IPS-11a (cell line): ENCODE data around the gene POLN.
"Not testable (repeated sequence)": the region's sequence is repeated elsewhere in the genome, so short reads cannot be mapped to it uniquely, and the experiment has no call there.

Experiments
- H3K4me3 ChIP-seq: one replicate; pipeline ENCODE4 v1.5.1; 2013; ENCODE audit warnings: low read depth, low read length, control low read depth

POLN gene

DNA sequence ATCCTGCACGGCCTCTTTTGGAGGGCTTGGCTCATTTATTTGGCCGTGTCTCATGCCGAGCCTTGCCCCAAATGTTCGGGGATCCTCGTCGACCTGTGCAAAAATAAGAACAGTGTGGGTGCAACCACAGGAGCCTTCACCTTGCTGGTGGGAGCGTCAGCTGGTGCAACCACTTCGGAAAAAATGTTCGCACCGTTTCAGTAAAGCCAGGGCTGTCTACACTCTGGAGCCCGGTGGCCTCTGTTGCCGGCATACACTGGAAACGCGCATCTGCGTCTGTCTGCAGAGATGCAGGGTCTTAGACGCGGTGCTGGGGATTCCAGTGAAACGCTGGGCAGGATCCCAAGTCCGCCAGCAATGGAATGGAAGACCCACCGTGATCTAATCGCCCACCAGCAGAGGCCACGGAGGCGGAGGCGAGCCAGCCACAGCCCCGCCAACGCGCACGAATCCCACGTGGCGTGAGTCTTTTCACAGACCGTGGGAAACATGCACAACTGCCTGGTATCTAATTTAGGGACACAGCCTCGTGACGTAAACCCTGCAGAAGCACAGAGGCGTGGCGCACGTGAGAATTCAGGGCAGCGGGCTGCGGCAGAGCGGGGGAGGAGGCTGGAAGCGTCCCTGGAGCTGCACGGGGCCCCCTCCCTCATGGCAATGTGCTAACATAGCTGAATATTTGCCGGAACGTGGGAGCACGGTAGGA, 33.8 kb upstream of the POLN start:
- H3K4me3 ChIP-seq: no peak overlapping the region

DNA sequence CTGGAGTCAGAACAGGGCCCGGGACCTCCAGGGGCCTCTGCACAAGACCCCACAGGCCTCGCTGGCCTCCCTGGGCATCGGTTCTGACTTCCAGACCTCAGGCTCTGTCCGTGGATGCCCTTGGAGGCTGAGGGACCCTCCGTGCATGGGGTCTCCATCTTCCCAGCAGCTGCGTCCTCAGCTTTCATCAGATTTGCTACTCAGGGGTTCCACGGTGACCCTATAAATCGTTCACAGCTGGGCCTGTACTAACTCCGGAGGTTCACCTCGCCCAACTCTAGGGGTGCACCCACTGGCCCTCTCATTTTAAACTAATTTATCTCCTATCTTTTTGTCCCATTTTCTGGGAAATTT, 33.1 kb upstream of the POLN start:
- H3K4me3 ChIP-seq: not testable (repeated sequence)

DNA sequence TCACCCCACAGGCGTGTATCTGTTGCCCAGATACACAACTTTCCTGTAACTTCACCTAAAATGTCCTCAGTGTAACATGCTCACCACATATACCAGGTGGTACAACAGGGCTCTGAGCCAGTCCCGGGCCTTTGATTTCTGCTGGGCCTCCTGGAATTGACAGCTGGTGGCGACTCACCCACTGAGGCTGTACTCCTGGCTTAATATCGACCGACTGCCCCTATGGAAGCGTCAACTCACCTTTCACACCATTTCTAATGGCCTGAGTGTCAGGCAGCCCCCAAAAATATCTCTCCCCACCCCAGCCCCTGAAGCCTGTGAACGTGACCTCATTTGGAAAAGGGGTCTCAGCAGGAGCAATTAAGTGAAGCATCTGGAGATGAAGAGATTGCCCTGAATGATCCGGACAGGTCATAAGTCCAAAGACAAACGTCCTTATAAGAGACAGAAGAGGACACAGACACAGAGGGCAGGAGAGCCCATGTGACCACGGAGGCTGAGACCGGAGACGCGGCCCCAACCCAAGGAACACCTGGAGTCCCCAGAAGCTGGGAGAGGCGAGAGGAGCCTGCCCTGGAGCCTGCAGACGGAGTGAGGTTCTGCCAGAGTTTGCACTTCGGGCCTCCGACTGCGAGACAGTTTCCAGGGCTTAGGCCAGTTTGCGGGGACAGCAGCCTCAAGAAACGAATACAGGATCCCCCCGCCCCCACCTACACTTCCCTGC, 32.6 kb upstream of the POLN start:
- H3K4me3 ChIP-seq: no peak overlapping the region

DNA sequence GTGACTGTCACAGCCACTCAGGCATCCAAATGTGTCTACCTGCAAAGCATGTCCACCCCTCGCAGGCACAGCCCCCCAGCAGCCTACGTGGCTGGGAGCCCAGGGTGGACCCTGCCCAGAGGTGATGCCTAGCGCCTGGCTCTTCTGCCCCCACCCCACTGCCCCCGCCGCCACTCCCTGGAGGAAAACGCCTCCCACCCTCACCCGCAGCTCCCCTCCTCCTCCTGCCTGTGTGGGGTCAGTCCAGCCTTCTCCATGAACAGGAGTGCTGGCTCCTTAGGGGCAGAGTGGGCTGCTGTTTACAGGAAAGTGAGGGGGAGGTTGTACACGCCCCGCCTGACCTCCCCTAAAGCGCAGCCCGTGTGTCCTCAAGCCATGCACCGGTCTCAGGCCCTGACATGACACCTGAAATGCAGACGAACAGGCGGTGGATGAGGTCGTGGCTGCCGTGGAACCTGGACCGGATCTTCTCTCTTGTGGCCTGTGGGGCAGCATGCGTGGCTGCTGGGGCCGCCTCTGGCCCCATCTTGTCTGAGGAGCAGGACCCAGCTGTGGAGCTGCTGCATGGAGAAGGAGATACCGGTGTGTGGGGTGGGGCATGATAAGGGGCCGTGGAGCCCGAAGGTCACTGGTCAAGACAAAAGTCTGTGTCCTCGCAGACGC, 31.9 kb upstream of the POLN start:
- no peak overlapping the region for H3K4me3 ChIP-seq

DNA sequence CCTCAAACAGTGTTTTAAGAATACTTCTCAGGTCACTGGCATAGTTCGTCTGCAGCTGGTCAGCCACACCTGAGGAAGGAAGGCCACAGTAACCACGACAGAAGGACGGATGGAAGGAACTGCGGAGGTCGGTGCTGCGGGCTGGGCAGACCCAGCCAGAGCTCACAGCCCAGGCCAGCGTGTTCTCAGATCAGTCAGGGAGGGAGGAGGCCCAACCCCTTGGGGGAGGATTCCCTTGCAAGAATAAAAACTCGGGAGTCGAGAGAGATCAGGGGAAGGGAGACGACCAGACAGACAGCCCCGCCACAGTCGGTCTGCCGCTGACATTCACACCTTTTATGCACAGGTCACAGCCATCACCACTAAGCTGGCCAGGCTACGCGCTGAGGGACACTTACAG, 31.3 kb upstream of the POLN start:
- no peak overlapping the region for H3K4me3 ChIP-seq

DNA sequence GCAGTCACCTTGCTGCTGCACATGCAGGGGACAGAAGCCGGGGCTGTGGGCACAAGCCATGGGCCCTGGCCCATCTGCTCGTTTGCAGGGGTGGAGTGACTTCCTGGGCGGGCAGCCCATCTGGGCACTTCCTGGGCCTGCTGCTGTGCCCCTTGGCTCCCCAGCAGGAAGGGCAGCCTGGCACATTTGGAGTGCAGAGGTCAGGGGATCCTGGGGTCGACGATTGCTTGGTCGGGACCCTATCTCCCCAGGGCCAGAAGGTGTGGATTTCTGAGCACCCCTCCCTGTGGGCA, 30.9 kb upstream of the POLN start:
- no peak overlapping the region for H3K4me3 ChIP-seq

DNA sequence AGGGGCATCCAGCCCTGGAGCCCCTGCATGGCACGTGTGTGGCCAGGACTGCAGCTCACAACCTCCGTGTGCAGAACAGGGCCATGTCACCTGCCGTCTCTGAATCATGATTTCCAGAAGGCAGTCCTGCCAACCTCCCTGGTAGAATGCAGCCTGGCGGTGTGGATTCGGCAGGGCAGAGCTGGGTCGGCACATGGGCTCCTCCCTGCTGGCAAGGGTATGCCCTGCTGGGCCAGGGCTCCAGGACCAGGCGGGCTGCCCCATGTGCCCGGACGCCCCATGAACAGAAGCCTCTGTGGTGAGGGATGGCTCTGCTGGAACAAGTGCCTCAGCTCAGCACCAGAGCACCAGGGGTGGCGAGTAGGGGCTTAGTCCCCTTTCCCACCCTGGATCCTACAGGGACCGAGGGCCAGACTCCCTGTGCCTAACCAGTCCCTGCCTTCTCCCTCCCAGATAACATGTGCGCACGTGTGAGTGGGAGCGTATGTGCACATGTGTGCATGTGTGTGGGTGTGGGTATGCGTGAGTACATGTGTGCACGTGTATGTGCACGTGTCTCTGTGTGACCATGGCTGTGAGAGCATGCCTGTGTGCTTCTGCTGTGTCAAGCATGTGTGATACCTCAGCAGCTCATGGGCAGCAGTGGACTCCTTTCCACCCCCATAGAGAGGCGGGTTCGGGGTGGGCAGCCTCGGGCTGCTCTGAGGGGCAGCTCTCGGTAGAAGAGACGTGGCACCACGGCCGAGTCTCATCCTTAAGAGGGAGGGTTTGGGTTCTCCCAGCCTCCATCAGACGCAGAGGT, 30.3 kb upstream of the POLN start:
- no peak overlapping the region for H3K4me3 ChIP-seq

DNA sequence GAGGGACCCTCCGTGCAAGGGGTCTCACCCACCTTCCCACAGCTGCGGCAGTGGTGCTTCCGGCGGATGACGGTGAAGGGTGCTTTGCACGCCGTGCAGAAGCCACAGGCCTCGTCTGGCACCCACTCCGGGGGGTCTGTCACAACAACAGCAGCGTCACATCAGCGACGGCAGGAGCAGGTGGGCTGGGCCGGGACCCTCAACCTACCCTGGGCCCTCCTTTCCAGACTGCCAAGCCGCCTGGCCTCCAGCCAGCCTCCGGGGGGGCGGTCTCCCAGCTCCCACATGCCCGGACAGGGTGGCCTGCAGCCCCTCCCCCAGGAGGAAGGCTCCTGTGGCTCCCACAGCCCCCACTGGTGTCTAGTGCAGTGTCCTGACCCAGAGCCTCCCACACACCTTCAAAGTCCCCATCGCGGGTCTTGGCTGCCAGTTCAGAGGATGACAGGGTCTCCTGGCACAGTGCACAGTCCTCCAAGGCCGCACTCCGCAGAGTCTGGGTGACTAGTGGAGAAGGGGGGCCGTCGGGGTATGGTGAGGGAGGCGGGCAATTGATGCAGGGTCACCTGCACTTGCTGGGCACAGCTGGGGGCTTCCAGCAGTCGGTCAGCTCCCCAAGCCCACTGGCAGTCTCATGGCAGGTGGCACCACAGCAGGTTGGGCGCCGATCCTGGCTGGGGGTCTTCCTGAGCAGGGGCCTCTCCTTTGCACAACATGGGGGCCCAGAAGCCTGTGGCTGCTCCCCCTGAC, 29.5 kb upstream of the POLN start:
- no peak overlapping the region for H3K4me3 ChIP-seq

DNA sequence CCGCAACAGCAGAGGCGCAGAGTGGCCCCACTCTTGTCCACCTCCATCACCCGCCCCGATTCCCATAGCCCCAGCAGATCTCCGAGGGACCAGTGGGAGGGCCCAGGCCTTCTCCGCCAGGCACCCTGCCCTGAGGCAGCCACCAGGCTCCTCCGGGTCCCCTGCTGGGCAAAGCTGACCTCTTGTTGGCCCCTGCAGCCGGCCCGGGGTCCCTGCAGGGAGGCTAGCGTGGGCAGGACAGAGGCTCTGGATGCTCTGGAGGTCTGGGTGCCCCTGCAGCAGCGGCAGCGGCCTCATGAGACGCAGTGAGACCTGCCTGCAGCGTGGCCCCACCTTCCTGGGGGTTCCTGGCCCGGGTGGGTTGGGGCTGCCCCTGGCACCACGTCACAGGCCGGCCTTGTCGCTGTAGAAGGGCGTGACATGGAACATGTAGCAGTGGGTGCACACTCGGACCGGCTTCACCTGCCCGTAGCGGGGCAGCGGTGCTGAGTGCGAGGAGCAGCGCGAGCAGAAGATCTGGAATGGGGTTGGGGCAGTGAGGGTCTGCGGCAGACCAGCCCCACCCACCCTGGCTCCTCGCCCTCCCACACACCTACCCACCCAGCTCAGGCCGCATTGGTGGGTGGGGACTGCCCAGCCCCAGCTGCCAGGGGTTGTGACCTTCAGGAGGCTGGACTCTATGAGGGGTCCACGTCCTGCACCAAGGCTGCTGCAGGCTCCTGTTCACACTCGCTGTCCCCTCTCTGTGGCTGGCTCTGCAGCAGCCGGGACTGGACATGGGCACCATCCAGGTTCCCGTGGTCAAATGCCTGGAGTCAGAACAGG, 28.6 kb upstream of the POLN start:
- no peak overlapping the region for H3K4me3 ChIP-seq

DNA sequence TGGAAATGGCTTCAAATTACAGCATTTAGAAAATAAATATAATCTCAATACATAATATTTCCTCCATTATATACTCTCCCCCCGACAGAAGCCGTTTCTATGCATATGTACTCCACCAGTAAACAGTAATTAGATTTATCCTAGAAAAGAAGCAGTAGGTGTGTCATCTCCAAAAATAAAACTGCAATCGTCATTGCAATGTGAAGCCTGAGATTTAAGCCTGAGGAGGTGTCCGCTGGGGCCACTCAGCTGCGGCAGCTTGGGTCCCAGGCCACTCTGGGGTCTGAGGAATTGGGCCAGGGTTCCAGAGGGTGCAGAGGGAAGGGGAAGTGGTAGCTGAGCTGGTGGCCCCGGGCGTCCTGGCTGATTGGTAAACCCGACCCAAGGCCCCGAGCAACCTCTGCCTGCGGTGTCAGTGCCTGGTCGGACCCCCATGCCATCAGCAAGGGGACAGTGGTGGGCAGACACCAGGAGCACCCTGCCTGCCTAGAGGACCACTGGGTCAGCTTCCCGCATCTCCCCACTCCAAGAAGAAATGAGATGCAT, 27.8 kb upstream of the POLN start:
- H3K4me3 ChIP-seq: no peak overlapping the region

DNA sequence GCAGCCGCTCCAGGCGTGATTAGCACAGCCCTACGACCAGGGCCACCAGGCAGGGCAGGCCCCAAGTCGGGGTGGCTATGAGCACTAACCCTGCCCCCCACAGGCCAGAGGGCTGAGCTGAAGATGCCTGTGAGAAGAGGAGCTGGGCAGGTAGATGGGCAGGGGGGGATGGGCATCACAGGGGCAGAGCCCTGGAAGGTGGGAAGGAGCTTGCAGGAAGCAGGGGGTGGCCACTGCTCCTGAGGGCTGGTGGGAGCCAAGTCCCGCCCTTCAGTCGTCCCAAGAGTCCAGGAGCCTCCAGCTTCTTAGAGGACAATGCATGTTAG, 27.2 kb upstream of the POLN start:
- no peak overlapping the region for H3K4me3 ChIP-seq

DNA sequence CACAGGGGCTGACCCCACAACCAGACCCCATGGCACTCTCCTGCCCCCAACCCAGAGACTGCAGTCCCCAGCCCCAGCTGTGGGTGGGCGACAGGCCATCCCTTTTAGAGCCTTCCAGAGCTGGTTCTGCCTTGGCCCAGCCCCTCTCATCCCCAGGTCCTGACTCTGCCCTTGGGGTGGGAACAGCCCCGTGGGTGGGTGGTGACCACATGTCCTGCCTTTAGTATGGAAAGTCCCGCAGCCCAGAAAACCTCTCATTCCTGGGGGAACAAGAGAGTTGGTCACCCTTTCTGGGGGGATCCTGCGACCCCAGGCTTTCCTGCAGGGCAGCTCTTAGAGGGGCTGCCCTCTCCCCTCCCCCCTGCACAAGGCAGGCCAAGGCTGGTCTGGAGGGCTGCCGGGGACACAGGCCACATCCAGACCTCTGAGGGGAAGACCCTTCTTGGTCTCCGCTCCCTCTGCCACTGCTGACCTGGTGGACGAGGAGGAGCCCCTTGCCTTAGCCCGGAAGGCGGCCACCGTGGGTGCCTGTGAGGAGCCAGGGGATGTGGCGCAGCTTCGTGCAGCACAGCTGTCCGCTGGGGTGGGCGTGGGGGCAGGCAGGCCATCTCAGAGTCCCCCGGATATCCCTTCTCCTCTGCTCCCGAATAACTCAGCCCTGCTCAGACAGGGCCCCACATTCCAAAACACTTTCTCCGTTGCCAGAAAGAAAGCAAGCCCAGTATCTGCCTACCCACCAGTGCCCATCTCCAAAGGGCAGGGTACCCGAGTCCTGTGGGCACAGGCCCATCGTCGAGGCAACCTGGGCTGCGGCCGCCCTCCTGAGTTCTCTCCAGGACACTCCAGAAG, 26.7 kb upstream of the POLN start:
- no peak overlapping the region for H3K4me3 ChIP-seq

DNA sequence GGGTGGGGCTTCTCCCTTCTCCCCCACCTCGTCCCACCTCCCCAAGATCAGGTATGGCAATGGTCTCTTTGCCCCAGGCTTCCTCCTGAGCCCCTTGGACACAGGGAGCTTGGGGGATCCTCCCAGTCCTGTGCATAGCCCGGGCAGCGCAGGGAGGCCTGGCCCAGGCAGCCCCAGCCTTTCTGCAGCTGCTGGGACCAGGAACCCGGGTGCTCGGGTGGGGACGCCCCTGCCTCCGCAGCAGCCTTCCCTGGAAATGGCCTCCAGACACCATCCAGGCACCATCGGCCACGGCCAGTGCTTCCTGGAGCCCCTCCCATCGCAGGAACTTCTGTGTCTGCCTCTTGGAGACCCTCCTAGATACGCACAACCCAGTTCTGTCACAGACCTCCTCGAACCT, 25.9 kb upstream of the POLN start:
- H3K4me3 ChIP-seq: no peak overlapping the region

DNA sequence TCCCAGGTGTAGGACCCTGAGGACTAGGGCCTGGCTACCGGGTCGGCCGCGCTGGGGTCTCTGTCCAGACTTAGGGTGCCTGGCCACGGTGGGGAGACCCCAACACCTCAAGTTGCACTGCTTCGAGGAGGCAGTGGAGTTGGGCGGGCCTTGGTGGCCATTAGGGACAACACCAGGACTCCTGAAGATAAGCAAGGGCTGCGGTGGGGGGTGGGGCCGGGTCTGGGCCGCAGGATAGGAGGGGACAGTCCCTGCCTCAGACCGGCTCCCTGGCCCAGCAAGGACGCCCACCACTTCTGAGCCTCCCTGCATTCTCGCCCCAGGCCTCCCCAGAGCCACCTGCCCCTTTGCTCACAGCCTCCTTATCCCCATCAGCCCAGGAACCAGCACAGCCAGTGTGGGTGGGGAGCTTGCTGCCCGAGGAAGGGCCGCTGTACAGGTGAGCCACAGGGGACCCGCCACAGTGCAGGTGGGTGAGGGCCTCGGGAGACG, 25.4 kb upstream of the POLN start:
- no peak overlapping the region for H3K4me3 ChIP-seq

DNA sequence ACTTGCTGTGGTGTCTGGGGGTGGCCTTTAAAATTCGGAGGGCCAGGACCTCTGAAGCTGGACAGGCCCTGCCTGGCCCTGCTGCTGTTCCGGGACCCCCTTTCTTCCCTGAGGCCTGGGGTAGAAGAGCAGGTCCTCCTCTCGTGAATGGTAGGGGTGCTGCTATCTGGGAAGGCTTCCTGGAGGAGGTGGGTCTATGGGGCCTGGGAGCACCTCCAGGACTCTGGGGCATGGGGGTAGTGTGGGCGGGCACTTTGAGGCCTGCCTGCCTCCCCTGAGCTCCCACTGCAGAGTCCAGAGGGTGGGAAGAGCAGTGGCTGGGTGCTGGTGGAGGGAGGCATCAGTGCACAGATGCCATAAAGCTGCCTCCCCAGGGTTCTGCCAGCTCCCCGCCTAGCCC, 24.9 kb upstream of the POLN start:
- H3K4me3 ChIP-seq: no peak overlapping the region

DNA sequence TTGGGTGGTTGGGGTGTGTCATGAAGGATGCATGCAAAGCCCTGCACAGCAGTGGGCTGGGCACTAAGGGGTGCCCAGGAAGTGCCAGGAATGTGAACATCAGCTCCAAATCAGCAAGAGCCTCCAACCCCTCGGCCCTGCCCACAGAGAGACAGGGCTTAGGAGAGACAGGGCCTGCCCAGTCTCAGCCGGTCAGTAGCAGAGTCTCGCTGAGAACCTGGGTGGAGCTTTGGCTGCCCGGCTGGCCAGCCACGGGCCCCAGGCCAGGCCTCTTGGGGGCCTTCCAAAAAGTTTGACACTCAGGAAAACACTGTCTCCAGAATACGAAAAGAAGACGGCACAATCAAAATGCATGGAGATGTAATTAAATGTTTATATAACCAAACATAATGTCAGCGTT, 24.3 kb upstream of the POLN start:
- H3K4me3 ChIP-seq: no peak overlapping the region

DNA sequence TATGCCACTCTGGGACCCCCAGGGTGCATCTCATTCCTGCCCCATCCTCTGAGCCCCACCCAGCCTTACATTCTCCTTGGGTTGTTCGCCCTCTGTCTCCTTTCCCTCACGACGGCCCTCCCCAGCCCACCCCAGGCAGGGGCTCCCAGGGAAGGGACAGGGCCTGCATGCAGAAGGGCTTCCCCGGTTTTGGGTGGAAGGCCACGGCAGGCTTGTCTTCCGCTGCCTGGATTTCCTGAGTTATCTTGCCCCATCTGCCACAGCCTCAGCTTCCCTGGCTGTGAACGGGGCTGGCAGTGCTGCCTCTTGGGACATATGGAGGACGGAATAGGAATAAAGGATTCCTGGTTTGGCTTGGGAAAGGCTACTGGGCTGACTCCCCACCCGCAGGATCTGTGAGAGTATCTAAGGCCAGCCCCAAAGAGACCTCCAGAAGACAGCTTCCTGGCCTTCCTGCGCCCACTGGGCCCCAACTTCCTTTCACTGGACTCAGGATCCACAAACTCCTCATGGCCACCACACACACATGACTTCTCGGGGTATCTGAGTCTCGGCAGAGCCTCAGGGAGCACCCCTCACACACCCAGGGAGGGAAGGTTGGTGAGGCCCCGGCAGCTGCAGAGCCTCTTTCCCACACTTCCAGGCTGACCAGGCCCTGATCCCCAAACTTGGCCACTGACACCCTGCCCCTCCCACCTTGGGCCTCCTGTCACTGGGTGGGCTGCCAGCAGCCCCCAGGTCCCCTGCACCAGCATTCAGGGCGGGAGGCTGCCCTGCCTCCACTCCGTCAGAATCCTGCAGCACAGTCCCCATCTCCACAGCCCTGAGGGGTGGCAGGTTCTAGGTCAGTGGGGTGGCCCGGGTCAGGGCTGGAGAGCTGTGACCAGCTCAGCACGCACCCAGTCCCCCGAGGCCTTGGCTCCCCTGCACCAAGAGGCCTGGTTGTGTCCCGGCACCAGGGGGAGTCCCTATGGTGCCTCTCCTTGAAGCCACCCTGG, 23.5 kb upstream of the POLN start:
- no peak overlapping the region for H3K4me3 ChIP-seq
